Liver (tissue), 3 donors: ENCODE results near the gene PRSS27.

ENCODE experiments used
- EGR1 ChIP-seq, 2 donors: IDR thresholded peaks; 2 replicates each; pipeline ENCODE4 v1.6.1; 2016 to 2018; ENCODE audit warnings: antibody characterized with exemption in 2 of 2, low read depth in 2 of 2
- GABPA ChIP-seq, 2 donors: IDR thresholded peaks in 1 of 2; conservative IDR thresholded peaks in 1 of 2; 2 replicates each; pipeline ENCODE4 v1.6.1; 2016; ENCODE audit warnings: antibody characterized with exemption in 2 of 2, mild to moderate bottlenecking in 1 of 2, moderate library complexity in 1 of 2
- HNF4G ChIP-seq: IDR thresholded peaks from 2 replicates; pipeline ENCODE4 v1.6.1; 2016; ENCODE audit warnings: antibody characterized with exemption
- MAX ChIP-seq: IDR thresholded peaks from 2 replicates; pipeline ENCODE4 v1.6.1; 2016; ENCODE audit warnings: antibody characterized with exemption
- NR2F2 ChIP-seq: IDR thresholded peaks from 2 replicates; pipeline ENCODE4 v1.6.1; 2016; ENCODE audit warnings: antibody characterized with exemption
- RXRA ChIP-seq, 2 donors: IDR thresholded peaks; 2 replicates each; pipeline ENCODE4 v1.6.1; 2017 to 2018; ENCODE audit warnings: antibody characterized with exemption in 2 of 2, mild to moderate bottlenecking in 1 of 2
- TAF1 ChIP-seq: conservative IDR thresholded peaks from 2 replicates; pipeline ENCODE4 v1.6.1; 2016; ENCODE audit warnings: antibody characterized with exemption, mild to moderate bottlenecking
- TF ChIP-seq, protein P1 (sequence below): fragments of 150-350 bp; IDR thresholded peaks from 2 replicates; pipeline ENCODE4 v1.5.1; 2017; ENCODE audit warnings: improper control_type of control experiment, low read depth, low read length; ENCODE audit not compliant: missing input control
- TF ChIP-seq, protein P2 (sequence below): IDR thresholded peaks from 2 replicates; pipeline ENCODE4 v1.6.1; 2016; ENCODE audit warnings: antibody characterized with exemption
- donor health status: healthy.
- donor health status: healthy.

GRCh38 chr16:2740476-2740875 lies 20.5 kb upstream of the PRSS27 start:
- TF ChIP-seq EGR1 (IDR thresholded peaks at IDR 0.05; ENCODE audit: low read depth in 2 of 2) = no peak
- TF ChIP-seq, protein P1, sequence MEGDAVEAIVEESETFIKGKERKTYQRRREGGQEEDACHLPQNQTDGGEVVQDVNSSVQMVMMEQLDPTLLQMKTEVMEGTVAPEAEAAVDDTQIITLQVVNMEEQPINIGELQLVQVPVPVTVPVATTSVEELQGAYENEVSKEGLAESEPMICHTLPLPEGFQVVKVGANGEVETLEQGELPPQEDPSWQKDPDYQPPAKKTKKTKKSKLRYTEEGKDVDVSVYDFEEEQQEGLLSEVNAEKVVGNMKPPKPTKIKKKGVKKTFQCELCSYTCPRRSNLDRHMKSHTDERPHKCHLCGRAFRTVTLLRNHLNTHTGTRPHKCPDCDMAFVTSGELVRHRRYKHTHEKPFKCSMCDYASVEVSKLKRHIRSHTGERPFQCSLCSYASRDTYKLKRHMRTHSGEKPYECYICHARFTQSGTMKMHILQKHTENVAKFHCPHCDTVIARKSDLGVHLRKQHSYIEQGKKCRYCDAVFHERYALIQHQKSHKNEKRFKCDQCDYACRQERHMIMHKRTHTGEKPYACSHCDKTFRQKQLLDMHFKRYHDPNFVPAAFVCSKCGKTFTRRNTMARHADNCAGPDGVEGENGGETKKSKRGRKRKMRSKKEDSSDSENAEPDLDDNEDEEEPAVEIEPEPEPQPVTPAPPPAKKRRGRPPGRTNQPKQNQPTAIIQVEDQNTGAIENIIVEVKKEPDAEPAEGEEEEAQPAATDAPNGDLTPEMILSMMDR = no peak
- TF ChIP-seq TAF1 = no peak
- no peak for TF ChIP-seq RXRA (IDR thresholded peaks at IDR 0.05)
- TF ChIP-seq GABPA (IDR thresholded peaks at IDR 0.05 in 1 of 2, conservative IDR thresholded peaks at IDR 0.05 in 1 of 2) = no peak
- TF ChIP-seq HNF4G = no peak
- TF ChIP-seq NR2F2 = no peak
- TF ChIP-seq, protein P2, sequence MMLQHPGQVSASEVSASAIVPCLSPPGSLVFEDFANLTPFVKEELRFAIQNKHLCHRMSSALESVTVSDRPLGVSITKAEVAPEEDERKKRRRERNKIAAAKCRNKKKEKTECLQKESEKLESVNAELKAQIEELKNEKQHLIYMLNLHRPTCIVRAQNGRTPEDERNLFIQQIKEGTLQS = no peak
- TF ChIP-seq MAX = no peak
